Inflammatory macrophage treated with lipopolysaccharide for 1 hour (primary cell): ENCODE data around the gene RERE.

Source experiments
- DNase-seq, 2 donors: peaks; one replicate each; pipeline ENCODE4 v3.0.0-alpha.2; 2020 to 2022

RERE gene

DNA sequence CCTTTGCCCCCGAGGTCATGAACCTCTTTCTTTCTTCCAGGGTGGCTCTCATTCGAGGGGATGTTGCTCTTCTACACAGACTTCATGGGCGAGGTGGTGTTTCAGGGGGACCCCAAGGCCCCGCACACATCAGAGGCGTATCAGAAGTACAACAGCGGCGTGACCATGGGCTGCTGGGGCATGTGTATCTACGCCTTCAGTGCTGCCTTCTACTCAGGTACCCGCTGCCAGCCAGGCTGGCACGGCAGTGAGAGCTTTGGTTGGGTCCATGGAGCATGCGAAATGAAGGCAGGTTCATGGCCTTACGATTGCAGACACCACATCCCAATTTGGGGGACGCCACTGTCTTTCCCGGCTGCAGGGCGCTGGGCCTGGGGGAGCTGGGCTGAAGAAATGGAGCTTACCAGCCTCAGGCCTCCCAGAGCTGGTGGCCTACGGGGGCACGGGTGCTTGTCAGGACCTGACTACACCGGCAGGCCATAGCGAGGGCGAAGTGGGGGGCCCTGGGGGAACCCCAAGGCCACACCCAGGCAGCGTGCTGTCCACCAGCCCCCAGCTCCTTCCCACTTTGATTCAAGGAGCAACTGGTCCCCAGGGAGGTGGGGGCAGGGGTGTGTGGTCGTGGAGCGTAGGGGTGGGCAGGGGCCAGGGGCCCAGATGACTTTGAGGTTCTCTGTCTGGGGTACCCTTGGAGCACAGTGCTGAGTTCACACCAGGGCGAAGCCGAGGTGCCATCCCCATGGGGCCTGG lies 479.5 kb downstream of the RERE start:
- DNase-seq = no peak

DNA sequence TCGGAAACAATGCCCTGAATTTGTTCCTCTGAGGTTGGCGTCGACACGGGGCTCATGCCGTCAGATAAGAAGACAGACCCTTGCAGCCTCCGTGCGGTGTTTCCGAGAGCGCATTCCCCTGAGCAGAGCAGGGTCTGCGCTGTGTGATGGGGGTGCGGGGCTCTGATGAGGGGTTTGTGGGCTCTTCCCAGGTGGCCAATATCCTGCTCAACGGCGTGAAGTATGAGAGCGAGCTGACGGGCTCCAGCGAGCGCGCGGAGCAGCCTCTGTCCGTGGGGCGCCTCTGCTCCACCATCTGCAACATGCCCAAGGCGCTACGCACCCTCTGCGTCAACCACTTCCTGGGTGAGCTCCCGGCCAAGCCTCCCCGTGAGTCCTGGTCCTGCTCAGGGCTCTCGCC lies 482.2 kb downstream of the RERE start:
- DNase-seq = no peak

DNA sequence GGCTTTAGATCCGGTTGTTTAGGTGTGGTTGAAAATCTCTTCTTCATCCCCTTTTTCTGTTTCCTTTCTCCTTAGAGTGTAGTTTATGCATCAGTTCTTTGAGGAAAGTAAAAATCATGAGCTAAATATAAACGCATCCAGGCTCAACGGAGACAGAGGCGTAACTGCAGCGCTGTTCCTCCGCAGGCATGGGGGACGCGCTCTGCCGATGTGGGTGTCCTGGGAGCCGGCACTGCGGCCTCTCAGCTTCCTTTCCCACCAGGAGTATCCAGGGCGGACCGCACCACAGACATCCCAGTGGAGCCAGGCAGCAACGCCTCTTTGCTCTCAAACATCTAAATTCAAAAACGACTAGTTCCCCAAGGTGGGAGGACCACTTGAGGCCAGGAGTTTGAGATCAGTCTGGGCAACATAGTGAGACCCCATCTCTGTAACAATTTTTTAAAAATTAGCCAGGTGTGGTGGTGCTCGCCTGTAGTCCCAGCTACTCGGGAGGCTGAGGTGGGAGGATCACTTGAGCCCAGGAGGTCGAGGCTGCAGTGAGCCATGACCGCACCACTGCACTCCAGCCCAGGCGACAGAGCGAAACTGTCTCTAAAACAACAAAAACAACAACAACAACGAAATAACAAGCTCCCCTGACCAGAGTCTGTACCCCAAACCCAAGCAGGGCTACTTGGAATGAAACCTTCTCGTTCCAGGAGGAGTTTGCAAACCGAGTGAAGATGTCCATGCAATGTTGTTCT lies 483.2 kb downstream of the RERE start:
- no peak for DNase-seq

DNA sequence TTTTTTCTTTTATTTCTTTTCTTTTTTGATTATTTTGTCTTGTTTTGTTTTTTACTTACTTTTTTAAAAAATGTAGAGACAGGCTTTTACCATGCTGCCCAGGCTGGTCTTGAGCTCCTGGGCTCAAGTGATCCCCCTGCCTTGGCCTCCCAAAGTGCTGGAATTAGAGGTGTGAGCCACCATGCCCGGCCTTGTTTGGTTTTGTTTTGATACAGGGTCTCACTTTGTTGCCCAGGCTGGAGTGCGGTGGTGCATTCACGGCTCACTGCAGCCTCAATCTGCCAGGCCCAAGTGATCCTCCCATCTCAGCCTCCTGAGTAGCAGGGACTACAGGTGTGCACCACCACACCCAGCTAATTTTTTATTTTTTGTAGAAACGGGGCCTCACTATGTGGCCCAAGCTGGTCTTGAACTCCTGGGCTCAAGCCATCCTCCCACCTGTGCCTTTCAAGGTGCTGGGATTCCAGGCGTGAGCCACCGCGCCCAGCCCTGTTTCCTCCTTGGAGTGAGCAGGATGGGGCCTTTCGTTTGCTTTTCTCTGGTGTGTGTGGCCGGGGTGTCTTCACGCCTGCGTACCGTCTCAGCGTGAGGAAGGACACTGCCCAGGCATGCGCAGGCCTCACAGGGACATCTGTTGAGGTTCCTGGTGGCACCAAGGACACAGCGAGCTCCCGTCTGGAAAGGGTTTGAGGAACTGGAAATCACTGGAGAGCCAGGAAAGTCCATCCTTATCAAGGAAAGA lies 484.0 kb downstream of the RERE start:
- no peak for DNase-seq

DNA sequence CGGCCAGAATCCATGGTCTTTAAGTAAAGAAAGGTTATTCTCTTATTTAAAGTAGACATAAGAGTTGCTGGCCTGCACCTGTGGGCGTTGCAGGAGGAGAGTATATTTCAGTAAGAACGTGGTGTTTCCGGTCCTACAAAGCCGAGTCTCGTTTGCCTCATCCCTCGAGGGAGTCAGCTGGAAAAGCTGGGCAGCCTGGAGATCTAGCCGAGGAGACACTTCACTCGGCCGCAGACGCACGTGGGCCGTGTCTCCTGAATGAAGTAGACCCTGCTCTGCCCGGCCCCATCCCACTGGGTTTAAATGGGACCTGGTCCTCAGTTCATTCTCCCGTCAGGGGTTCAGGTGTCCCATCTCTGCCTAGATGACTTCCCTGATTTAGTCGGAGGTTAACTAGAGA lies 484.6 kb downstream of the RERE start:
- no peak for DNase-seq

DNA sequence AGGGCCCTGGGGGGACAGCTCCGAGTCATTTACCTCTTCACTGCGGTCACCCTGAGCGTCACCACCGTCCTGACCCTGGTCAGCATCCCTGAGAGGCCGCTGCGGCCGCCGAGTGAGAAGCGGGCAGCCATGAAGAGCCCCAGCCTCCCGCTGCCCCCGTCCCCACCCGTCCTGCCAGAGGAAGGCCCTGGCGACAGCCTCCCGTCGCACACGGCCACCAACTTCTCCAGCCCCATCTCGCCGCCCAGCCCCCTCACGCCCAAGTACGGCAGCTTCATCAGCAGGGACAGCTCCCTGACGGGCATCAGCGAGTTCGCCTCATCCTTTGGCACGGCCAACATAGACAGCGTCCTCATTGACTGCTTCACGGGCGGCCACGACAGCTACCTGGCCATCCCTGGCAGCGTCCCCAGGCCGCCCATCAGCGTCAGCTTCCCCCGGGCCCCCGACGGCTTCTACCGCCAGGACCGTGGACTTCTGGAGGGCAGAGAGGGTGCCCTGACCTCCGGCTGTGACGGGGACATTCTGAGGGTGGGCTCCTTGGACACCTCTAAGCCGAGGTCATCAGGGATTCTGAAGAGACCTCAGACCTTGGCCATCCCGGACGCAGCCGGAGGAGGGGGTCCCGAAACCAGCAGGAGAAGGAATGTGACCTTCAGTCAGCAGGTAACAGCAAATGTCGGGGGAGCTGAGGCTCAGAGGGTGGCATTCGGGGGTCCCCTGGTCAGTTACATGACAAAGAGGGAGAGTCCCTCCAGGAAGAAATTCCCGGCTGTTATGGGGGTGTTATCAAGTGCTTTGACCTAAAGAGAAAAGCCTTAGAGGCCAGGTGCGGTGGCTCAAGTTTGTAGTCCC lies 486.9 kb downstream of the RERE start:
- no peak for DNase-seq

DNA sequence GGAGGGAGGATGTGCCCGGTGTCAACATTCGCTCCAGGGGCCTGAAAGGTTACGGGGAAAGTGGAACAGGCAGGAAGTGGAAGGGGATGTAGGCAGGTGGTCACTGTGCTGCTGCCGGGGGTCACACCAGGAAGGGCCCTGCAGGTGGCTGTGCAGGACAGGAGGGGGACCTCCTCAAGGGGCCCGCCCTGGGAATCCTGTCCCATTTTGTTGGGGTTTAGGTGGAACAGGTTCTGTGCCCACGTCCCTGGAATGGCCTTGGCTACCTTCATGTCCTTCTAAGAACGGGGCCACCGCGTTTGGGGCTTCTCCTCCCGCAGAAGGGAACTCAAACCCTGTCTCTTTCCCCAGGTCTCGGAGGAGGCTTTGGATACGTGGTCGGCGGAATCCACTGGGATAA lies 487.6 kb downstream of the RERE start:
- DNase-seq = no peak

DNA sequence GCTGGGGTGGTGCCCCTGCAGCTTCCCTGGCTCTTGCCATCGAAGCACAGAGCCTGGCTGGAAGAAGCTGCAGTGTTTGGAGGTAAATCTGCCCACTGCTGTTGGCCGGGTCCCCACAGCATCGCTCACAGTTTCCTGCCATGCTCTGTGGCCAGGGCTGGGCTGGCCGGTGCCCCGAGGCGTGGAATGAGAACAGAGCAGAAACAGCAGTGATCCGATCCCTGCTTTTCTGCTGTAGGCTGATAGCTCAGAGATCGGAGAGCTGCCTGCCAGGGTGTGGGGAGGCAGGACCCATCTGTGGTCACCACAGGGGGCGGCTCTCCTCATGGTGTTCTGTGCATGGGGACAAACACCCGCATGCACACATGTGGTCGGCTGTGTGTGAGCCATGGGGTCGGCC lies 488.0 kb downstream of the RERE start:
- no peak for DNase-seq

DNA sequence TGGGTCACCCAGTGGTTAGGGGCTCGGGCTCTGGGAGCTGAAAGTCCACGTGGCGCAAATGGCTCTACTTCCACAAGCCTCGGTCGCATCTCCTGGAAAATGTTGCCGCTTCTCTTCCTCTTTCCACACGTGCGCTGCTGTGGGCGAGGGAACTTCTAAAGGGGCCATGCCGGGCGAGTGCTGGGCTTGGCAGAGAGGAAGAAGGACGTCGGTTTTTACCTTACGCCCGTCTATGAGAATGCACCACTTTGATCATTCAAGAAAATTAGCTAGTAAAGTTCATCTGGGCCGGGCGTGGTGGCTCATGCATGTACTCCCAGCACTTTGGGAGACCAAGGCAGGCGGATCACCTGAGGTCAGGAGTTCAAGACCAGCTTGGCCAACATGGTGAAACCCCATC lies 489.2 kb downstream of the RERE start:
- no peak for DNase-seq

DNA sequence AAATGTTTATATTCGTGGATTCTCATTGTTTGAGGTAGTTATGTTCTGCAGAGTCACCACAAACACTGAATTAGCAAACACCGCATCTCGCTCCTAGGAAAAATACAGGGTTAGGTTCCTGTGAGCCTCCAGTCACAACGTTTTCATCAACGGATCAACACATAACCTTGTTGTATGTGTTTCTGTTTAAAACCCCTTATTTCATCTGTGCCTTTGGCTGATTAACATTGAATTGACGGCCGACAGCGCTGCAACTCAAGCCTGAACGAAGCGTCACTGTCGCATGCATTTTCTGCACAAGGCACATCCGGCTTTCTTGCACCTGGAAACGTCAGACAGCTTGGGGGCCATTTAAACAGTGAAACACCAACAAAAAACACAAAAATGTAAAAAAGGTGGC lies 491.2 kb downstream of the RERE start:
- DNase-seq = no peak

DNA sequence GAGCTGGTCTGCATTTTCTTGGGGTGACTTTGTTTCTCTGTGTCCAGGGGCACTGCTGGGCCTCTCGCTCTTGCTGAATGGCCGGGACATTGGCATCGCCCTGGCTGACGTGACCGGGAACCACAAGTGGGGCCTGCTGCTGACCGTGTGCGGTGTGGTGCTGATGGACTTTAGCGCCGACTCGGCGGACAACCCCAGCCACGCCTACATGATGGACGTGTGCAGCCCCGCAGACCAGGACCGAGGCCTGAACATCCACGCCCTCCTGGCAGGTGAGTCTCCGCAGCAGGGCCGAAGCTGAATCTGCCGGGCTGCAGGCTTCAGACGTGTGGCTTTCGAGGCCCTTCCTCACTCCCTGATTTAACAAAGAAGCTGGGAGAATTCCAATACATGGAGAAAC lies 491.7 kb downstream of the RERE start:
- DNase-seq = no peak

DNA sequence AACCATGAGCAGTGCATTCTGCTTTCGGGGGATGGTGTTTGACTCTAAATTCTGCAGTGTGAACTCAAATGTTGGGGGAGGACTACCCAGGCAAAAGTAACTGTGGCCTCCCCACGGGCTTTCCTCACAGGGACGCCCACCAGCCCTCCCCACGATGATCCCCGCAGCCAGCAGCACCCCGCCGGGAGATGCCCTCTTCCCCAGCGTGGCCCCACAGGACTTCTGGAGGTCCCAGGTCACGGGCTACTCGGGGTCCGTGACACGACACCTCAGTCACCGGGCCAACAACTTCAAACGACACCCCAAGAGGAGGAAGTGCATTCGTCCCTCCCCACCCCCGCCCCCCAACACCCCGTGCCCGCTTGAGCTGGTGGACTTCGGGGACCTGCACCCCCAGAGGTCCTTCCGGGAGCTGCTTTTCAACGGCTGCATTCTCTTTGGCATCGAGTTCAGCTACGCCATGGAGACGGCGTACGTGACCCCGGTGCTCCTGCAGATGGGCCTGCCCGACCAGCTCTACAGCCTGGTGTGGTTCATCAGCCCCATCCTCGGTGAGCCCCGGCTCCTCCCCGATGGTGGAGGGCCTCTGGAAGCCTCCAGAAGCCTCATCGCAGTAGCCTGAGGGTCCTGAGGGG lies 493.1 kb downstream of the RERE start:
- no peak for DNase-seq

DNA sequence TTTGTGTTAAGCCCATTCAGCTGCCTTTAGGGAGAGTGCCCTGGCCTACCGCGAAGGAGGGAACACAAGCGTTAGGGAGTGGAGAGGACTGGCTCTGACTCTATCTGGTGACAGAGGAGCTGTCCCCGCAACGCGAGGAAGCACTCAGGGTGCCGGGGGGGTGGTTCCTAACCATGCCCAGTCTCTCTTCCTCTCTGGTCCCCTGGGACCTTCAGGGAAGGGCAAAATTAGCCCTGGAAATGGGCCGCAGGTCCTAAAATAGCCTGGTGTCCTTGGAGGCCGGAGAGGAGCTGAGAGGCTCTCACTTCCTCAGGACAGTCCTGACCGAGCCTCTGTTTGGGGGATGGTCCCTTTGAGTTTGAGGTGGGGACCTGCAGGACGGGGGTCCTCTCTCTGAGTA lies 493.7 kb downstream of the RERE start:
- DNase-seq = no peak

DNA sequence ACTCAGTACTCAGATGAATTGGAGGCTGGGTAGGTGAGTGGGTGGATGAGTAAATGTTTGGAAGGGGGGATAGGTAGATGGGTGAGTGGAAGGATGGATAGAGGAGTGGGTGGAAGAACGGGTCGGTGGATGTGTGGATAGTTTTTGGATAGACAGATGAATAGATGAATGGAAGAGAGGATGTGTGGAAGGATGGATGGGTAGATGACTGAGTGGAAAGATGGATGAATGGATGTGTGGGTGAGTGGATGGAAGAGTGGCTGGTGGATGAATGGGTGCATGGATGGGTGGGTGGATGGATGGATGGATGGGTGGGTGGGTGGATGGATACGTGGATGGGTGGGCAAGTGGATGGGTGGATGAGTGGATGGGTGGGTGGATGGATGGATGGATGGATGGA lies 495.8 kb downstream of the RERE start:
- no peak for DNase-seq

DNA sequence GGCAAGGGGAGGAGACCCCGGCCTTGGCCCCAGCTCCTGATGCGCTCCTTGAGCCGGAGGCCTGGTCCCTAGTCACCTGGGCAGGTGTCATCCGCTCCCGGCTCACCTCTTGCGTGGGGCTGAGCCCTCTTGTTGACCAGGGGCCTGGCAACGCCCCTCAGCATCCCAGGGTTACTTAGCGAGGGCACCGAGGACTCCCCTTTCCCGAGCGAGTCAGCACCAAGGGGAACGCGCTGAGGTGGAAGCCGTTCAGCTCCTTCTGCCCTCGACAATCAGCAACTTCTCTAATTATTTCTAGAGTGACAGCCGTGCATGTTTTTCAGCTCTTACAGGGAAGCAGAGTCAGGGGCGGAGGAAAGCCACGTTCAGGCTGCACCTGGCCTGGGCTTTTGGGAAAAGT lies 499.0 kb downstream of the RERE start:
- DNase-seq = no peak

DNA sequence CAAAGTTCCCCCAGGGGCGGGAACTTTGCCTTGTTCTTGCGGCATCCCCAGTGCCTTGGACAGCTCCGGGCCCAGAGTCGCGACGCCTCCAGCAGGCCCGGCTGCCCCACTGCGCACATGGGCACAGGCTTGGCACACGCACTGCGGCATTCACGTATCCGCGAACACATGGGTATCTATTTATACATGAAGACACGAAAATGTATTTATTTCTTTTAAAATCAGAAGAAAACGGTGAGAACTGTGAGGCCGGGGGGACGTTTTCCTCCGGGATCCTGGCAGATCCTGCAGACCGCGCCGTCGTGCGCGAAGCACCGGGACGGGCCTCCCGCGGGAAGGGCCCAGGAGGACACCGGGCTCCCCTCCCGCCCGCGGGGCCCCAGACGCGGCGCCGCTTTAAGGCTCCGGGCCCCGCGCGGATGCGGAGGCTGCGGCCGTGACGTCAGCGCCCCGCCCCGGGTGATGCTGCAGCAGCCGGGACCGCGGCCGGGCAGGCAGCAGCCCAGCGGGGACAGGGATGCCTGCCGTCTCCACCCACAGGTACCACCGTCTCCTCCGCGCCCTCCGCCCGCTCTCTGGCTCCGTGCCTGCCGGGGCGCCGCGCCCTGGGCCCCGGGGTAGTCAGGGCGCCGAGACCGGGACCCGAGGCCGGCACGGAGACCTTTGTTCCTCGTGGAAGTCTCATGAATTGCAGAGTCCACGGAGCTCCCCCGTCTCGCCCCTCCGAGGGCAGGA lies 499.6 kb downstream of the RERE start, which contains the start of gene SLC45A1:
Gene SLC45A1 (plus strand): TSS at position 468 of the 735 bp plus-strand sequence. CDS start 6,216 bp downstream, outside the sequence.
- peak; percentile 55 to 68 for DNase-seq

DNA sequence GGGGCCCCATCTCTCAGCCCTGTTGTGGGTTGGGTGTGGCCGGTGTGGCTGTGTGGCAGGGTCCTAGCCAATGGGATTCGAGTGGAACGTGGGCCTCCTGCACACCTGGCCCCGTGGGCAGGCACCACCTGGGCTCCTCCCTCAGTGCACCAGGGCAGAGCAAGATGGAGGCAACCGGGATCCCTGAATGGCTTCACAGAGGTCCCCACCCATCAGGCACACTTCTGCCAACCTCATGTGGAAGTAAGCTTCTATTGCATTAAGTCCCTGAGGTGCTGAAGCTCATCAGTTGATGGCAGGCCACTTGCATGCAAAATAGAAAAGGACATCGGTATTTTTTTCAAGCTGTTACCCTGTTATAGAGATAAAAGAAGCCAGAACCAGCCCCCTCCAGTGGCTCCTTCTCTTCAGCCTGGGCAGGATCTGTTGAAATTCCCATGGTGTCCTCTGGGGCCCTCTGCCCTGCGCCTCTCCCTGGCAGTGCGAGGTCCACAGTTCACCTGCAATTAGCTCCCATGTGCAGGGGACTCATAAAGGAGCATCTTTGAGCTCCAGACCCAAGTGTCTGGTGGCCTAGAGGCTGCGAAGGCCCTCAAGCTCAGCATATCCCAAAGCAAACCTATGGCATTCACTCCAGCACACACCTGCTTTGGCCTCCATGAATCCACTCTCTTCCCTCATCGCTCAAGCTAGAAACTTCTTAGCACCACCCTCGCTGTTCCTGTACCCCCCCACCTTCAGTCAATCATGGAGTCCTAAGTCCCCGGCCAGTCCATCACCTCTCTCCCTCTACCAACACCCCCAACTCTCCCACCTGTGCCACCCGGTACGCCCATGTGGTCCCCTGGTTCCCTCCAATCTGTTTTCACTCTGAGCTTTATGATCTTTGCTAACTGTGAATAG lies 501.6 kb downstream of the RERE start:
- no peak for DNase-seq

DNA sequence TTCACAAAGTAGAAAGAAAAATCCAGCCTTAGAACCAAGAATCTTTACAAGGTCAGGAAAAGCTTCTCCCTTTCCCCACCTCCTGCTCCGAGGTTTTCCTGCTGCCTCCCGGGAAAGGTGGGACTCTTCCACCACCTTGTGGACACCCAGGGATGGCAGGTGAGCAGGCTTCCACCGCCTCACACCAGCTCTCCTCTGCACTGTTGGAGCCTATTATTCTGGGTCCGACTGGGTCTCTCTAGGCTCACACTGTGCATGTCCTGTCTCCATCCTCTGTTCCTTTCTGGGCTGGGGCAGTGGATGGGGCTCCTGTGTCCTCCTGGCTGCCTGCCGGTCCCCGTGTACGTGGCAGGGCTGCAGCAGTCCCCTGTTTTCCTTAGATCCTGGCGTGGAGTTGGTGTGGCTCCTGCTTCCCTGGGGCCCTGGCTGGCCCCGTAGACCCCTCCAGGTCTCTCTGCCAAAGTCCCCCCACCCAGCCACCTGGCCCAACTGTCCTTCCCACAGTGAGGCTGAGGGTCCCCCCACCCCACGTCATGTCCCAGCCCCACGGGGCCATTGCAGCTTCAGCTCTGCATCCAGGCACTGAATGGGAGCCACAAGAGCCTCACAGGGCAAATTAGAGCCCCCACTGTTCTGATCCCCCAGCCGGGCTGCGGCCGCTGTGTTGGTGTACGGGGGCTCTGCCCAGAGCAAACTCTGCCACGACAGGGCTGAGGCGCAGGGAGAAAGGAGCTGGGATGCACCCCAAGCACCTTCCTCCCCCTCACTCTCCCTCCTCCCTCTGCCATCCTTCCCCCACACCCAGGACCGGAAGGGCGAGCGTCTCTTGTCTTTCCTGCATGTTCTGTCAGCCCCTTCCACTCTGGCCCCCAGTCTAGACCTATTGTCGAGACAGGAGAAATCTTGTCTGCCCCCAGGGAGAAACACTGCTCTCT lies 502.8 kb downstream of the RERE start:
- peak; percentile 10 to 56 for DNase-seq

DNA sequence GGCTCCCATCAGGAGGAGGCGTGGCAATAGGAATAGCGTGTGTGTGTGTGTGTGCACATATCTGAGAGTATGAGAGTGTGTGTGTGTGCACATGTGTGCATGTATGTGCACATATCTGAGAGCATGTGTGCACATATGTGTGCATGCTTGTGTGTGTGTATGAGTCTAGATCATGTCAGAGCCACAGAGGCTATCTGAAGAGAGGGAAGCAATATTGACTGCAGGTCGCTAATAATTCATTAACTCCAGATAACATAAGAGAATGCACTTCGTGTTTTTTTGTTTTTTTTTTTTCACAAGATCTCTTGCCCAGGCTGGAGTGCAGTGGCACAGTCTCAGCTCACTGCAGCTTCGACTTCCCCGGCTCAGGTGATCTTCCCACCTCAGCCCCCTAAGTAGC lies 504.2 kb downstream of the RERE start:
- DNase-seq = no peak
